GM23248 (cell line): ENCODE results near the gene GJB5. TPM values are rescaled to one million over a fixed set of nuclear protein-coding genes. Genes with fewer than 3 reads are reported as not detected.

Experiments used
- DNase-seq: peaks from one replicate; pipeline ENCODE4 v3.0.0-alpha.2; 2015
- H2AFZ ChIP-seq: fragments of 200-600 bp; sonication (generic); 2 replicates; pipeline ENCODE4 v1.6.1; 2016; ENCODE audit warnings: antibody characterized with exemption
- H3F3A ChIP-seq: fragments of 200-600 bp; sonication (generic); 2 replicates; pipeline ENCODE4 v1.6.1; 2016; ENCODE audit warnings: mild to moderate bottlenecking, antibody characterized with exemption, mixed run types; ENCODE audit not compliant: insufficient read depth
- H3K27ac ChIP-seq: fragments of 200-600 bp; sonication (generic); 2 replicates; pipeline ENCODE4 v1.5.1; 2016; ENCODE audit warnings: mild to moderate bottlenecking
- H3K27me3 ChIP-seq: fragments of 200-600 bp; sonication (generic); replicated peaks from 2 replicates; pipeline ENCODE4 v1.6.1; 2016; ENCODE audit warnings: mild to moderate bottlenecking; ENCODE audit not compliant: insufficient read depth
- H3K36me3 ChIP-seq: fragments of 200-600 bp; sonication (generic); 2 replicates; pipeline ENCODE4 v1.6.1; 2016; ENCODE audit warnings: low read depth, mild to moderate bottlenecking
- H3K4me1 ChIP-seq: fragments of 200-600 bp; sonication (generic); 2 replicates; pipeline ENCODE4 v1.6.1; 2016; ENCODE audit warnings: mild to moderate bottlenecking; ENCODE audit not compliant: insufficient read depth
- H3K4me2 ChIP-seq: fragments of 200-600 bp; sonication (generic); one replicate; pipeline ENCODE4 v1.6.1; 2016; ENCODE audit warnings: mild to moderate bottlenecking; ENCODE audit not compliant: unreplicated experiment
- H3K4me3 ChIP-seq: fragments of 200-600 bp; sonication (generic); 2 replicates; pipeline ENCODE4 v1.5.1; 2016; ENCODE audit warnings: mild to moderate bottlenecking
- H3K79me2 ChIP-seq: fragments of 200-600 bp; sonication (generic); 2 replicates; pipeline ENCODE4 v1.6.1; 2016; ENCODE audit warnings: mild to moderate bottlenecking; ENCODE audit not compliant: insufficient read depth
- H3K9ac ChIP-seq: fragments of 200-600 bp; sonication (generic); 2 replicates; pipeline ENCODE4 v1.6.1; 2016; ENCODE audit warnings: mild to moderate bottlenecking
- H3K9me2 ChIP-seq: fragments of 200-600 bp; sonication (generic); 2 replicates; pipeline ENCODE4 v1.6.1; 2016; ENCODE audit warnings: mixed run types, mild to moderate bottlenecking, moderate library complexity; ENCODE audit not compliant: insufficient read depth
- H3K9me3 ChIP-seq: fragments of 200-600 bp; sonication (generic); one replicate; pipeline ENCODE4 v1.6.1; 2017; ENCODE audit warnings: low read depth
- H4K20me1 ChIP-seq: fragments of 200-600 bp; sonication (generic); 2 replicates; pipeline ENCODE4 v1.6.0; 2016; ENCODE audit not compliant: insufficient read depth
- EZH2 ChIP-seq: fragments of 200-600 bp; sonication (generic); IDR thresholded peaks from 2 replicates; pipeline ENCODE4 v1.6.1; 2018; ENCODE audit warnings: antibody characterized with exemption, mild to moderate bottlenecking; ENCODE audit not compliant: insufficient read depth, poor library complexity, severe bottlenecking
- EZH2phosphoT487 ChIP-seq: fragments of 200-600 bp; sonication (generic); IDR thresholded peaks from 2 replicates; pipeline ENCODE4 v1.6.1; 2018; ENCODE audit warnings: antibody characterized with exemption, moderate library complexity, mild to moderate bottlenecking, low read depth; ENCODE audit not compliant: insufficient read depth
- WGBS, 2 experiments: methylation state at CpG; one replicate each; pipeline ENCODE4 v1.1.6; 2015 to 2017; ENCODE audit warnings: low lambda C conversion rate in 2 of 2, low coverage in 1 of 2; ENCODE audit errors: missing lambda C conversion rate in 2 of 2; 5-methylcytosine and 5-hydroxymethylcytosine counted together
- in situ Hi-C: fragments of 300-500 bp; cut with MboI; formaldehyde crosslinking; loops from 2 replicates; pipeline ENCODE4 v1.15.0; 2020
- polyA plus RNA-seq: library from polyadenylated mRNA; unstranded; fragments of >200 nt; fragmentation: Nextera tagmentation; extraction: Ambion mirVana; gene quantifications from 2 replicates; pipeline ENCODE4 v1.2.1, GENCODE V29; 2016
- total RNA-seq: library from RNA; depleted of rRNA; stranded (reverse); fragments of >200 nt; shearing (Covaris generic); gene quantifications from 2 replicates; pipeline ENCODE4 v1.2.3, GENCODE V29; 2014

GJB5 gene
- total and polyA plus RNA-seq, 2 experiments from 2014 or later, result 0.23 TPM; not detected in 1

DNA sequence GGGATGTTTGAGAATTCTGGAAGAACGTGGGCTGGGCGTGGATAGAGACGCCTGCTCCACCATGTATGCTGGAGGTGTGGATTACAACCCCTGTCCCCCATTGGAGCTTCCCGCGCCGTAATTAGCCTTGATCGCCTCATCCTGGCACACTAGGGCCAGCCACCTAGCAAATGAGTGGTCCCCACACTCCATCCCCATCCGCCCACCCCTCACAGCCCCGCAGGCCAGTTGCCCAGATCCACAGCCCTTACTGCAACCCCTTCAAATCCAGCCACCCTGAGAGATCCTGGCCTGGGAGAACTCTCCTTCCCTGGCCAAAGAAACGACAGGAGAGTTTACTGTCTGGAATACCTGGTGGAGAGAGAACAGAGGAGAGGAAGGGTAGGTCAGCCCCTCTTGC is 37.6 kb downstream of the GJB5 start:
- no peak overlapping the region for H3K27ac ChIP-seq
- in situ Hi-C loops, result no loop called here
- H3K9me2 ChIP-seq, result no peaks in the 10 kb centered on the region
- peak; percentile 4 for TF ChIP-seq EZH2
- TF ChIP-seq EZH2phosphoT487, result no peak
- no peaks in the 10 kb centered on the region for H3F3A ChIP-seq
- H4K20me1 ChIP-seq, result no peaks in the 10 kb centered on the region
- no peaks in the 10 kb centered on the region for H3K27me3 ChIP-seq
- H3K36me3 ChIP-seq, result no peaks in the 10 kb centered on the region
- H3K4me1 ChIP-seq, result no peaks in the 10 kb centered on the region
- H3K79me2 ChIP-seq, result no peaks in the 10 kb centered on the region
- H3K4me3 ChIP-seq, result no peak overlapping the region
- no peaks in the 10 kb centered on the region for H3K9me3 ChIP-seq
- H2AFZ ChIP-seq, result no peak overlapping the region
- WGBS, 2 experiments, result 59 to 66% methylated on average over 7 to 10 of the region's 10 CpGs
- H3K9ac ChIP-seq, result no peak overlapping the region
- H3K4me2 ChIP-seq, result no peak overlapping the region
- no peak for DNase-seq

DNA sequence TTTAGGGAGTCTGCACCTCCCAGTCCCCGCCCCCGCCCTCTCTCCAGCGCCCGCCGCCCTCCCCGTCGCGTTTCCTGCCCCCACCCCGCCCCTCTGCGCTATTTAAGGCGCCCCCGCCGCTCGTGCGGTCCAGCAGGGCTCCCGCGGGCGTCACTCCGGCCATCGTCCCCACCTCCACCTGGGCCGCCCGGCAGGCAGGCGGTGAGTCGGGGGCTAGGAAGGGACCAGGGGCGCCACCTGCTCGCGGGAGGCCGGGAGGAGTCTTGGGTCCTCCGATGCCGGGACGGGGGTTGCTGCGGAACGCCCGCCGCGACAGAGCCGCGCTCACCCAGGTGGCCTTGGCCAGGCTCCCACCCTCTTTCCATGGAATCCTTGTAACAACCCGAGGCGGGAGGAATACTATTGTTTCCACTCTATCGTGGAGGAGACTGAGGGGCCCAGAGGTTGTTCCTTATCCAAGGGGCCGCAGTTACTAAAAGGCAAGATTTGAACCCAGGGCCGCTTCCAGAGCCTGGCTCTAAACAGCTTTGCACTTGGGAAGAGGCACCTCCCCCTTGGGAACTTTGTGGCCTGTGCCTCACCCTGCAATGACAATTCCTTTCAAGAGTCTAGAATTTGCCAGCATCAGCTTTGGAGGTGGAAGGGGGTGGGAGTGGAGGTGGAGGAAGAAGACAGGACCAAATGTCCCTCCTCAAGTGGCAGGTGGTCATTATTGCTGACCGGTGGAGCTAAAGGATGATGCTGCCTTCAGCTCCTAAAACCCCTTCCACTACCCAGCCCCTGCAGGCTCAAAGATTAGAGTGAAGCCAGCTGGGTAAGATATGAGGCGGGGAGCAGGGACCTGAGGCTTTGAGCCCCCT is 38.3 kb downstream of the GJB5 start, which contains the start of gene GJA4:
Gene GJA4, plus strand, starts transcription at position 132 of the 860 bp plus-strand sequence. CDS start 1,215 bp downstream, outside the sequence.
- Histone ChIP-seq H3K4me2 (no peak within 1 kb of the TSS), H3K9ac (no peak within 1 kb of the TSS), H3K4me1 (no peaks in the 10 kb centered on the region), H3K79me2 (no peaks in the 10 kb centered on the region), H3K27me3 (no peaks in the 10 kb centered on the region), H3F3A (no peaks in the 10 kb centered on the region), H4K20me1 (no peaks in the 10 kb centered on the region), H3K4me3 (no peak within 1 kb of the TSS), H2AFZ (no peak within 1 kb of the TSS), H3K27ac (no peak within 1 kb of the TSS), H3K9me2 (no peaks in the 10 kb centered on the region), H3K9me3 (no peaks in the 10 kb centered on the region), H3K36me3 (no peaks in the 10 kb centered on the region)
- in situ Hi-C loops, result no loop called here
- TF ChIP-seq EZH2phosphoT487 (0 out of 2 replicates have a peak, but pooled peaks have one; percentile 25), EZH2 (no peak)
- 11 to 22% methylated on average over 24 to 45 of the region's 45 CpGs for WGBS, 2 experiments
- DNase-seq, result no peak

DNA sequence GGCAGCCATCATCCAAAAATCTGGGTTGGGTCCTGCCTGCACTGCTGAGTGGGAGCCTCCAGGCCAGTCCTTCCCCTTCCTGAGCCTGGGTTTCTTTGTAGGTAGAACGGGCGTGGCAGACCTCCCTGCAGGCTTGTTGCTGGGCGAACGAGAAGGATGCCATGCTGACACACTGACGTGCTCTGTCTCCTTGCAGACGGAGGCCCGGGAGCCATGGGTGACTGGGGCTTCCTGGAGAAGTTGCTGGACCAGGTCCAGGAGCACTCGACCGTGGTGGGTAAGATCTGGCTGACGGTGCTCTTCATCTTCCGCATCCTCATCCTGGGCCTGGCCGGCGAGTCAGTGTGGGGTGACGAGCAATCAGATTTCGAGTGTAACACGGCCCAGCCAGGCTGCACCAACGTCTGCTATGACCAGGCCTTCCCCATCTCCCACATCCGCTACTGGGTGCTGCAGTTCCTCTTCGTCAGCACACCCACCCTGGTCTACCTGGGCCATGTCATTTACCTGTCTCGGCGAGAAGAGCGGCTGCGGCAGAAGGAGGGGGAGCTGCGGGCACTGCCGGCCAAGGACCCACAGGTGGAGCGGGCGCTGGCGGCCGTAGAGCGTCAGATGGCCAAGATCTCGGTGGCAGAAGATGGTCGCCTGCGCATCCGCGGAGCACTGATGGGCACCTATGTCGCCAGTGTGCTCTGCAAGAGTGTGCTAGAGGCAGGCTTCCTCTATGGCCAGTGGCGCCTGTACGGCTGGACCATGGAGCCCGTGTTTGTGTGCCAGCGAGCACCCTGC is 39.3 kb downstream of the GJB5 start:
- DNase-seq, result no peak
- Histone ChIP-seq H3K36me3 (no peaks in the 10 kb centered on the region), H3K27me3 (no peaks in the 10 kb centered on the region), H3K9me3 (no peaks in the 10 kb centered on the region), H4K20me1 (no peaks in the 10 kb centered on the region), H3K4me1 (no peaks in the 10 kb centered on the region), H3K79me2 (no peaks in the 10 kb centered on the region), H2AFZ (no peak overlapping the region), H3K4me2 (no peak overlapping the region), H3K27ac (no peak overlapping the region), H3K9ac (no peak overlapping the region), H3F3A (no peaks in the 10 kb centered on the region), H3K4me3 (no peak overlapping the region), H3K9me2 (no peaks in the 10 kb centered on the region)
- TF ChIP-seq EZH2 (no peak), EZH2phosphoT487 (no peak)
- in situ Hi-C loops, result no loop called here
- 91 to 92% methylated on average over 38 to 40 of the region's 40 CpGs for WGBS, 2 experiments

DNA sequence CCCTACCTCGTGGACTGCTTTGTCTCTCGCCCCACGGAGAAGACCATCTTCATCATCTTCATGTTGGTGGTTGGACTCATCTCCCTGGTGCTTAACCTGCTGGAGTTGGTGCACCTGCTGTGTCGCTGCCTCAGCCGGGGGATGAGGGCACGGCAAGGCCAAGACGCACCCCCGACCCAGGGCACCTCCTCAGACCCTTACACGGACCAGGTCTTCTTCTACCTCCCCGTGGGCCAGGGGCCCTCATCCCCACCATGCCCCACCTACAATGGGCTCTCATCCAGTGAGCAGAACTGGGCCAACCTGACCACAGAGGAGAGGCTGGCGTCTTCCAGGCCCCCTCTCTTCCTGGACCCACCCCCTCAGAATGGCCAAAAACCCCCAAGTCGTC is 39.9 kb downstream of the GJB5 start:
- Histone ChIP-seq H3K27me3 (no peaks in the 10 kb centered on the region), H3K27ac (no peak overlapping the region), H3K9ac (no peak overlapping the region), H3K4me1 (peaks cover 1% of the 10 kb centered on the region; the same call in 1 of the 2 replicates), H2AFZ (no peak overlapping the region), H3K9me3 (no peaks in the 10 kb centered on the region), H3K9me2 (no peaks in the 10 kb centered on the region), H3K4me3 (no peak overlapping the region), H3F3A (no peaks in the 10 kb centered on the region), H4K20me1 (no peaks in the 10 kb centered on the region), H3K36me3 (no peaks in the 10 kb centered on the region), H3K79me2 (no peaks in the 10 kb centered on the region), H3K4me2 (no peak overlapping the region)
- in situ Hi-C loops, result no loop called here
- no peak for DNase-seq
- TF ChIP-seq EZH2, result no peak
- no peak for TF ChIP-seq EZH2phosphoT487
- 86 to 89% methylated on average over 12 of the region's 12 CpGs for WGBS, 2 experiments
